A549 (cell line): ENCODE results near the gene SNX5.

Experiments
- JUNB ChIP-seq: fragments of >200 bp; sonication (Bioruptor Twin); formaldehyde crosslinking; IDR thresholded peaks from 2 replicates; pipeline ENCODE4 v1.6.1; 2016
- MYC ChIP-seq: IDR thresholded peaks from 2 replicates; pipeline ENCODE4 v1.6.1; 2012; ENCODE audit warnings: mild to moderate bottlenecking, inconsistent platforms, low read length, improper control_type of control experiment, borderline replicate concordance
- NR3C1 ChIP-seq: fragments of >200 bp; sonication (Bioruptor Twin); formaldehyde crosslinking; IDR thresholded peaks from 3 replicates; pipeline ENCODE4 v1.6.1; 2017
- PBX3 ChIP-seq: IDR thresholded peaks from 2 replicates; pipeline ENCODE4 v1.6.1; 2012
- TF ChIP-seq, protein P1 (sequence below): fragments of >200 bp; sonication (Bioruptor Twin); formaldehyde crosslinking; IDR thresholded peaks from 3 replicates; pipeline ENCODE4 v1.5.1; 2016
- TF ChIP-seq, protein P2 (sequence below): fragments of 200-600 bp; sonication (generic); IDR thresholded peaks from 2 replicates; pipeline ENCODE4 v1.6.1; 2016; ENCODE audit warnings: antibody characterized with exemption, mild to moderate bottlenecking, moderate library complexity

DNA sequence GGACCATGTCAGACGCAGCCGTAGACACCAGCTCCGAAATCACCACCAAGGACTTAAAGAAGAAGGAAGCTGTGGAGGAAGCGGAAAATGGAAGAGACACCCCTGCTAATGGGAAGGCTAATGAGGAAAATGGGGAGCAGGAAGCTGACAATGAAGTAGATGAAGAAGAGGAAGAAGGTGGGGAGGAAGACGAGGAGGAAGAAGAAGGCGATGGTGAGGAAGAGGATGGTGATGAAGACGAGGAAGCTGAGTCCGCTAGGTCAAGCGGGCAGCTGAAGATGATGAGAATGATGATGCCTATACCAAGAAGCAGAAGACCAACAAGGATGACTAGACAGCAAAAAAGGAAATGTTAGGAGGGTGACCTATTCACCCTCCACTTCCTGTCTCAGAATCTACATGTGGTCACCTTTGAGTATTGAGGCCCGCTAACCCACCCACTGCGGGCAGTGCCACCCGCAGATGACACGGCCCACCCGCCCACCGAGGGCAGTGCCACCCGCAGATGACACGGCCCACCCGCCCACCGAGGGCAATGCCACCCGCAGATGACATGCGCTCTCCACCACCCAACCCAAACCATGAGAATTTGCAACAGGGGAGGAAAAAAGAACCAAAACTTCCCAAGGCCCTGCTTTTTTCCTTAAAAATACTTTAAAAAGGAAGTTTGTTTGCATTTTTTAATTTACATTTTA lies 43.5 kb upstream of the SNX5 start:
- no peak for TF ChIP-seq MYC
- TF ChIP-seq, protein P1, sequence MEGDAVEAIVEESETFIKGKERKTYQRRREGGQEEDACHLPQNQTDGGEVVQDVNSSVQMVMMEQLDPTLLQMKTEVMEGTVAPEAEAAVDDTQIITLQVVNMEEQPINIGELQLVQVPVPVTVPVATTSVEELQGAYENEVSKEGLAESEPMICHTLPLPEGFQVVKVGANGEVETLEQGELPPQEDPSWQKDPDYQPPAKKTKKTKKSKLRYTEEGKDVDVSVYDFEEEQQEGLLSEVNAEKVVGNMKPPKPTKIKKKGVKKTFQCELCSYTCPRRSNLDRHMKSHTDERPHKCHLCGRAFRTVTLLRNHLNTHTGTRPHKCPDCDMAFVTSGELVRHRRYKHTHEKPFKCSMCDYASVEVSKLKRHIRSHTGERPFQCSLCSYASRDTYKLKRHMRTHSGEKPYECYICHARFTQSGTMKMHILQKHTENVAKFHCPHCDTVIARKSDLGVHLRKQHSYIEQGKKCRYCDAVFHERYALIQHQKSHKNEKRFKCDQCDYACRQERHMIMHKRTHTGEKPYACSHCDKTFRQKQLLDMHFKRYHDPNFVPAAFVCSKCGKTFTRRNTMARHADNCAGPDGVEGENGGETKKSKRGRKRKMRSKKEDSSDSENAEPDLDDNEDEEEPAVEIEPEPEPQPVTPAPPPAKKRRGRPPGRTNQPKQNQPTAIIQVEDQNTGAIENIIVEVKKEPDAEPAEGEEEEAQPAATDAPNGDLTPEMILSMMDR: no peak
- no peak for TF ChIP-seq JUNB
- TF ChIP-seq PBX3: no peak
- TF ChIP-seq NR3C1: no peak
- TF ChIP-seq, protein P2, sequence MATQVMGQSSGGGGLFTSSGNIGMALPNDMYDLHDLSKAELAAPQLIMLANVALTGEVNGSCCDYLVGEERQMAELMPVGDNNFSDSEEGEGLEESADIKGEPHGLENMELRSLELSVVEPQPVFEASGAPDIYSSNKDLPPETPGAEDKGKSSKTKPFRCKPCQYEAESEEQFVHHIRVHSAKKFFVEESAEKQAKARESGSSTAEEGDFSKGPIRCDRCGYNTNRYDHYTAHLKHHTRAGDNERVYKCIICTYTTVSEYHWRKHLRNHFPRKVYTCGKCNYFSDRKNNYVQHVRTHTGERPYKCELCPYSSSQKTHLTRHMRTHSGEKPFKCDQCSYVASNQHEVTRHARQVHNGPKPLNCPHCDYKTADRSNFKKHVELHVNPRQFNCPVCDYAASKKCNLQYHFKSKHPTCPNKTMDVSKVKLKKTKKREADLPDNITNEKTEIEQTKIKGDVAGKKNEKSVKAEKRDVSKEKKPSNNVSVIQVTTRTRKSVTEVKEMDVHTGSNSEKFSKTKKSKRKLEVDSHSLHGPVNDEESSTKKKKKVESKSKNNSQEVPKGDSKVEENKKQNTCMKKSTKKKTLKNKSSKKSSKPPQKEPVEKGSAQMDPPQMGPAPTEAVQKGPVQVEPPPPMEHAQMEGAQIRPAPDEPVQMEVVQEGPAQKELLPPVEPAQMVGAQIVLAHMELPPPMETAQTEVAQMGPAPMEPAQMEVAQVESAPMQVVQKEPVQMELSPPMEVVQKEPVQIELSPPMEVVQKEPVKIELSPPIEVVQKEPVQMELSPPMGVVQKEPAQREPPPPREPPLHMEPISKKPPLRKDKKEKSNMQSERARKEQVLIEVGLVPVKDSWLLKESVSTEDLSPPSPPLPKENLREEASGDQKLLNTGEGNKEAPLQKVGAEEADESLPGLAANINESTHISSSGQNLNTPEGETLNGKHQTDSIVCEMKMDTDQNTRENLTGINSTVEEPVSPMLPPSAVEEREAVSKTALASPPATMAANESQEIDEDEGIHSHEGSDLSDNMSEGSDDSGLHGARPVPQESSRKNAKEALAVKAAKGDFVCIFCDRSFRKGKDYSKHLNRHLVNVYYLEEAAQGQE: no peak
